ENCODE data around the gene CWC25. TPM values are rescaled to one million over a fixed set of nuclear protein-coding genes. Genes with fewer than 3 reads are reported as not detected.

Gene CWC25
- total RNA-seq, 1 experiment from 2014 or later: 14.1 TPM

DNA sequence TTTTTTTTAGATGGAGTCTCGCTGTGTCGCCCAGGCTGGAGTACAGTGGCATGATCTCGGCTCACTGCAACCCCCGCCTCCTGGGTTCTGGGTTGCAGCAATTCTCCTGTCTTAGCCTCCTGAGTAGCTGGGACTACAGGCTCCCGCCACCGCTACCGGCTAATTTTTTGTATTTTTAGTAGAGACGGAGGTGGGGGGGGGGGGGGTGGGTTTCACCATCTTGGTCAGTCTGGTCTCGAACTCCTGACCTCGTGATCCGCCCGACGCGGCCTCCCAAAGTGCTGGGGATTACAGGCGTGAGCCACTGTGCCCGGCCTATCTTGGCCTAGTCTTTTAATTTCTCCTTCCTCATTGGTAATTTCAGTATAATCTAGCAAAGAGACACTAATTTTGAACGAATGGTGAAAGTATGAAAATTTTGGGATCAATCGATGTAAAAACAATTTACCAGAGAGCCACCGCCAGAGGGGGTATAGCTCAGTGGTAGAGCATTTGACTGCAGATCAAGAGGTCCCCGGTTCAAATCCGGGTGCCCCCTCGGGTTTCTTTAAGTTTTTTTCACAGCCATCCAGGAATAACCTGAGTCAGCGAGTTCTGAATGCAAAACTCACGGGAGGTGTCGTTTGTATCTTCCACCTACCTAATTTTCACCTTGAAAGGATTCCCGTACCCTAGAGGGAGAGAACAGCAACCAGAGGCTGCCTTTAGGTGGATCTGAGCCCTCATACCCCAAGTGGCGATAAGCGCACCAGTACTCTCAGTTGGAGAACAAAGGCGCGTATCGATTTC is 42.3 kb upstream of the CWC25 start:
- H3K27ac ChIP-seq (ENCODE audit: low read depth, low read length, poor library complexity, severe bottlenecking): peak overlapping the region; percentile 46
- TF ChIP-seq EZH2 (IDR thresholded peaks at IDR 0.05; ENCODE audit: borderline replicate concordance, low read depth, low read length, poor library complexity, severe bottlenecking): no peak
- TF ChIP-seq, protein P1, sequence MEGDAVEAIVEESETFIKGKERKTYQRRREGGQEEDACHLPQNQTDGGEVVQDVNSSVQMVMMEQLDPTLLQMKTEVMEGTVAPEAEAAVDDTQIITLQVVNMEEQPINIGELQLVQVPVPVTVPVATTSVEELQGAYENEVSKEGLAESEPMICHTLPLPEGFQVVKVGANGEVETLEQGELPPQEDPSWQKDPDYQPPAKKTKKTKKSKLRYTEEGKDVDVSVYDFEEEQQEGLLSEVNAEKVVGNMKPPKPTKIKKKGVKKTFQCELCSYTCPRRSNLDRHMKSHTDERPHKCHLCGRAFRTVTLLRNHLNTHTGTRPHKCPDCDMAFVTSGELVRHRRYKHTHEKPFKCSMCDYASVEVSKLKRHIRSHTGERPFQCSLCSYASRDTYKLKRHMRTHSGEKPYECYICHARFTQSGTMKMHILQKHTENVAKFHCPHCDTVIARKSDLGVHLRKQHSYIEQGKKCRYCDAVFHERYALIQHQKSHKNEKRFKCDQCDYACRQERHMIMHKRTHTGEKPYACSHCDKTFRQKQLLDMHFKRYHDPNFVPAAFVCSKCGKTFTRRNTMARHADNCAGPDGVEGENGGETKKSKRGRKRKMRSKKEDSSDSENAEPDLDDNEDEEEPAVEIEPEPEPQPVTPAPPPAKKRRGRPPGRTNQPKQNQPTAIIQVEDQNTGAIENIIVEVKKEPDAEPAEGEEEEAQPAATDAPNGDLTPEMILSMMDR (conservative IDR thresholded peaks at IDR 0.05; ENCODE audit: low read depth, low read length): peak; percentile 31; the same call in 1 of the 2 replicates
- ChIA-PET CTCF (no interaction called here), POLR2A (ENCODE audit: low non-redundant PET) (no interaction called here)
- peak overlapping the region; percentile 89 for H3K4me3 ChIP-seq (ENCODE audit: low read depth, low read length, poor library complexity, severe bottlenecking)
- intact Hi-C loops (cut with micrococcal nuclease; ENCODE audit: unreplicated experiment): loop anchor here (5.0 kb wide), 1 partner anchor 115 kb away; the partner anchor contains the start of gene PSMB3
- H3K36me3 ChIP-seq (ENCODE audit: insufficient read depth, low read length, poor library complexity, severe bottlenecking): no peaks in the 10 kb centered on the region
- BruUV-seq (replicated peaks): no TSS peak
- DNase-seq (ENCODE audit: low spot score): peak; percentile 77
- no peaks in the 10 kb centered on the region for H3K9me3 ChIP-seq (ENCODE audit: low read depth, low read length, poor library complexity, severe bottlenecking)
- peaks cover 11% of the 10 kb centered on the region for H3K4me1 ChIP-seq (ENCODE audit: insufficient read depth, low read length, poor library complexity, severe bottlenecking)
- no peaks in the 10 kb centered on the region for H3K27me3 ChIP-seq (replicated peaks; ENCODE audit: insufficient read depth, low read depth, low read length, poor library complexity)

DNA sequence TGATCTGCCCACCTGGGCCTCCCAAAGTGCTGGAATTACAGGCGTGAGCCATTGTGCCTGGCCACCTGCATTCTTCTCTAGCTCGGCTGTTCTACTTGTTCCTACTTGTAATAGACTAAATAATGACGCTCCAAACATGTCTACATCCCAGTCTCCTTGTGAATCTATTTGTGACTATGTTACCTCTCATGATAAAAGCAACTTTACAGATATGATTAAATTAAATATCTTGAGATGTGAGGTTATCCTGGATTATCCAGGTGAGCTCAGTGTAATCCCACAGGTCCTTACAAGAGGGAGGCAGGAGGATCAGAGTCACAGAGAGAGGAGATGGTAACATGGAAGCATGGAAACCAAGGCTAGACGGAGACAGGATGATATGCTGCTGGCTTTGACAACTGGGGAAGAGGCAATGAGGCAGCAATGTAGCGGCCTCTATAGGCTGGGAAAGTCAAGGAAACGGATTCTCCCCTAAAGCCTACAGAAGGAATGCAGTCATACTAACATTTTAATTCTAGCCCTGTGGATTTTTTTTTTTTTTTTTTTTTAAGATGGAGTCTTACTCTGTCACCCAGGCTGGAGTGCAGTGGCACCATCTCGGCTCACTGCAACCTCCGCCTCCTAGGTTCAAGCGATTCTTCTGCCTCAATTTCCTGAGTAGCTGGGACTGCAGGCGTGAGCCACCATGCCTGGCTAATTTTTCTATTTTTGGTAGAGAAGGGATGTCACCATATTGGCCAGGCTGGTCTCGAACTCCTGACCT is 39.7 kb upstream of the CWC25 start:
- intact Hi-C loops (cut with micrococcal nuclease; ENCODE audit: unreplicated experiment): loop anchor here (5.0 kb wide), 1 partner anchor 113 kb away; the partner anchor contains the start of gene PSMB3
- POLR2A ChIA-PET (ENCODE audit: low non-redundant PET): no interaction called here
- Histone ChIP-seq H3K9me3 (ENCODE audit: low read depth, low read length, poor library complexity, severe bottlenecking) (no peaks in the 10 kb centered on the region), H3K27ac (ENCODE audit: low read depth, low read length, poor library complexity, severe bottlenecking) (no peak overlapping the region), H3K4me3 (ENCODE audit: low read depth, low read length, poor library complexity, severe bottlenecking) (no peak overlapping the region), H3K27me3 (replicated peaks; ENCODE audit: insufficient read depth, low read depth, low read length, poor library complexity) (no peaks in the 10 kb centered on the region), H3K36me3 (ENCODE audit: insufficient read depth, low read length, poor library complexity, severe bottlenecking) (no peaks in the 10 kb centered on the region), H3K4me1 (ENCODE audit: insufficient read depth, low read length, poor library complexity, severe bottlenecking) (no peaks in the 10 kb centered on the region)
- DNase-seq (ENCODE audit: low spot score): peak; percentile 50
- CTCF ChIA-PET: interaction anchor here (0.7 kb wide), 1 partner anchor 39 kb away, joined by 13 read pairs; no protein-coding TSS in a partner anchor
- no TSS peak for BruUV-seq (replicated peaks)
- TF ChIP-seq, protein P1 (conservative IDR thresholded peaks at IDR 0.05; ENCODE audit: low read depth, low read length): peak; percentile 48
- TF ChIP-seq EZH2 (IDR thresholded peaks at IDR 0.05; ENCODE audit: borderline replicate concordance, low read depth, low read length, poor library complexity, severe bottlenecking): no peak

DNA sequence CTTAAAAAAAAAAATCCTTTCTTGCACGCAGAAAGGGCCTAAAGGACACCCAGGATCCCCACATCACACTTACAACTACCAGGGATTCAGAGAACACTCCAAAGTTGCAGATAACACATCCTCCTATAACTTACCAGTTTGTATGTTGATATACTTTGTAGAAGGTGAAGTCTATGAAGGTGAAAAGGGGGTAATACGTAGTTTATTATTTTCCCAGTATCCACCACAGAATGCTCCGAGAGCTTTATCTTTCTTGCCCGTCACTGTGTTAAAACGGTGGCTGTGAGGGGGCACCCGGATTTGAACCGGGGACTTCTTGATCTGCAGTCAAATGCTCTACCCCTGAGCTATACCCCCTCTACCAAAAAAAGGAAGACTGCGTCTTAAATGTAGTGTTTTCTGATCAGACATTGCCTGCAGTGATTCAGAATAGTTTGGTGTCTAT is 36.3 kb upstream of the CWC25 start:
- Histone ChIP-seq H3K4me1 (ENCODE audit: insufficient read depth, low read length, poor library complexity, severe bottlenecking) (no peaks in the 10 kb centered on the region), H3K9me3 (ENCODE audit: low read depth, low read length, poor library complexity, severe bottlenecking) (no peaks in the 10 kb centered on the region), H3K27ac (ENCODE audit: low read depth, low read length, poor library complexity, severe bottlenecking) (no peak overlapping the region), H3K36me3 (ENCODE audit: insufficient read depth, low read length, poor library complexity, severe bottlenecking) (no peaks in the 10 kb centered on the region), H3K4me3 (ENCODE audit: low read depth, low read length, poor library complexity, severe bottlenecking) (no peak overlapping the region), H3K27me3 (replicated peaks; ENCODE audit: insufficient read depth, low read depth, low read length, poor library complexity) (no peaks in the 10 kb centered on the region)
- intact Hi-C loops (cut with micrococcal nuclease; ENCODE audit: unreplicated experiment): no loop called here
- no peak for TF ChIP-seq EZH2 (IDR thresholded peaks at IDR 0.05; ENCODE audit: borderline replicate concordance, low read depth, low read length, poor library complexity, severe bottlenecking)
- TF ChIP-seq, protein P1 (conservative IDR thresholded peaks at IDR 0.05; ENCODE audit: low read depth, low read length): no peak
- peak; percentile 71 for DNase-seq (ENCODE audit: low spot score)
- ChIA-PET POLR2A (ENCODE audit: low non-redundant PET) (no interaction called here), CTCF (interaction anchor here (0.7 kb wide), 1 partner anchor 223 kb away, joined by 3 read pairs; no protein-coding TSS in a partner anchor)
- BruUV-seq (replicated peaks): no TSS peak
